Mesendoderm (in vitro differentiated cells): ENCODE results near the gene DPEP2NB.
A peak's percentile ranks its signal among the peaks of the same experiment; 100 is the strongest.

Source experiments
- DNase-seq: peaks from one replicate; pipeline ENCODE4 v3.0.0; 2013
- H2AK5ac ChIP-seq: 2 replicates; pipeline ENCODE4 v1.6.1; 2013; ENCODE audit warnings: low read length, inconsistent platforms
- H2BK120ac ChIP-seq: 2 replicates; pipeline ENCODE4 v1.6.1; 2013; ENCODE audit warnings: low read depth, mild to moderate bottlenecking, low read length, moderate library complexity, mixed read lengths
- H2BK15ac ChIP-seq: replicated peaks from 2 replicates; pipeline ENCODE4 v1.6.1; 2013; ENCODE audit warnings: low read depth, mild to moderate bottlenecking, moderate library complexity
- H2BK5ac ChIP-seq: 2 replicates; pipeline ENCODE4 v1.6.1; 2013; ENCODE audit warnings: low read length, inconsistent platforms
- H3K18ac ChIP-seq: 2 replicates; pipeline ENCODE4 v1.6.1; 2013; ENCODE audit warnings: mild to moderate bottlenecking, low read length, mixed read lengths
- H3K23ac ChIP-seq: one replicate; pipeline ENCODE4 v1.6.1; 2013; ENCODE audit warnings: low read length
- H3K27ac ChIP-seq: 2 replicates; pipeline ENCODE4 v1.5.1; 2013; ENCODE audit warnings: low read depth, mild to moderate bottlenecking, inconsistent platforms, low read length, moderate library complexity
- H3K27me3 ChIP-seq: 2 replicates; pipeline ENCODE4 v1.6.1; 2013; ENCODE audit warnings: low read length, control low read depth, mild to moderate bottlenecking, inconsistent platforms; ENCODE audit not compliant: insufficient read depth, poor library complexity
- H3K36me3 ChIP-seq: 2 replicates; pipeline ENCODE4 v1.6.1; 2013; ENCODE audit warnings: low read length, inconsistent platforms; ENCODE audit not compliant: control insufficient read depth, insufficient read depth
- H3K4ac ChIP-seq: one replicate; pipeline ENCODE4 v1.6.1; 2013; ENCODE audit warnings: low read depth, mild to moderate bottlenecking, low read length, moderate library complexity
- H3K4me1 ChIP-seq: 2 replicates; pipeline ENCODE4 v1.6.1; 2013; ENCODE audit warnings: low read depth, low read length, inconsistent platforms; ENCODE audit not compliant: control insufficient read depth
- H3K4me2 ChIP-seq: 2 replicates; pipeline ENCODE4 v1.6.1; 2013; ENCODE audit warnings: low read length
- H3K4me3 ChIP-seq: 2 replicates; pipeline ENCODE4 v1.5.1; 2013; ENCODE audit warnings: mild to moderate bottlenecking, low read length
- H3K56ac ChIP-seq: one replicate; pipeline ENCODE4 v1.6.1; 2013; ENCODE audit warnings: low read length
- H3K79me1 ChIP-seq: 2 replicates; pipeline ENCODE4 v1.6.1; 2013; ENCODE audit warnings: low read length, inconsistent platforms
- H3K79me2 ChIP-seq: 2 replicates; pipeline ENCODE4 v1.6.1; 2013; ENCODE audit warnings: mild to moderate bottlenecking, low read length; ENCODE audit not compliant: control insufficient read depth, insufficient read depth
- H3K9ac ChIP-seq: 2 replicates; pipeline ENCODE4 v1.6.1; 2013; ENCODE audit warnings: low read length, inconsistent platforms
- H4K5ac ChIP-seq: one replicate; pipeline ENCODE4 v1.6.1; 2013; ENCODE audit warnings: low read length
- H4K8ac ChIP-seq: one replicate; pipeline ENCODE4 v1.6.1; 2013; ENCODE audit warnings: low read depth, mild to moderate bottlenecking, control low read depth, low read length, moderate library complexity
- WGBS: extraction: QIAGEN DNeasy Blood & Tissue Kit; methylation state at CpG from one replicate; pipeline ENCODE4 v1.1.7; 2013; ENCODE audit warnings: low lambda C conversion rate, missing lambda C conversion rate; ENCODE audit not compliant: insufficient coverage; ENCODE audit errors: extremely low coverage; 5-methylcytosine and 5-hydroxymethylcytosine counted together

Gene DPEP2NB

DNA sequence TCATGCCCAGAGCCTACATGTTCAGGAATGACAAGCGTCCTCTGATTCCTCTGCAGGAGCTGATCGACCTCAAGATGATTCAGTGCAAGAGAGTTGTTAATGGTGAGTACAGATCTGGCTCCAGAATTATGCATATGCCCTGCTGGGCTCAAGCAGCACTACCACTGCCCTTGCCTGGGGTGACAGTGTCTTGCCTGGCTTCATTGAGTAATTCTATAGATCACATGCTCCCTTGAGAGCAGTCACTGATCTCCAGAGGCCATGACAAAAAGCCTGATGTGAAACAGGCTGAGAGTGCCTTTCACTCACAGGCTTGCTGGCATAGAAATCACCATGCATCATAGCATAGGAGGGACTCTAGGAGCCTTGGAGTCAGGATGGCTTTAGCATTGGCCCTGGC, 33.7 kb upstream of the DPEP2NB start:
- Histone ChIP-seq H3K56ac (no peak overlapping the region), H2BK5ac (no peak overlapping the region), H3K9ac (no peak overlapping the region), H4K5ac (no peak overlapping the region), H2BK120ac (no peak overlapping the region), H3K18ac (no peak overlapping the region), H3K36me3 (peaks cover 3% of the 10 kb centered on the region), H3K4me2 (no peak overlapping the region), H3K27me3 (no peaks in the 10 kb centered on the region), H4K8ac (no peak overlapping the region), H3K79me1 (no peaks in the 10 kb centered on the region), H3K4ac (no peak overlapping the region), H2BK15ac (no peak overlapping the region), H3K23ac (no peak overlapping the region), H3K27ac (no peak overlapping the region), H2AK5ac (no peak overlapping the region), H3K4me3 (no peak overlapping the region), H3K79me2 (no peaks in the 10 kb centered on the region), H3K4me1 (no peaks in the 10 kb centered on the region)
- no CpG with 5 or more reads among the region's 2 CpGs for WGBS
- DNase-seq = no peak

DNA sequence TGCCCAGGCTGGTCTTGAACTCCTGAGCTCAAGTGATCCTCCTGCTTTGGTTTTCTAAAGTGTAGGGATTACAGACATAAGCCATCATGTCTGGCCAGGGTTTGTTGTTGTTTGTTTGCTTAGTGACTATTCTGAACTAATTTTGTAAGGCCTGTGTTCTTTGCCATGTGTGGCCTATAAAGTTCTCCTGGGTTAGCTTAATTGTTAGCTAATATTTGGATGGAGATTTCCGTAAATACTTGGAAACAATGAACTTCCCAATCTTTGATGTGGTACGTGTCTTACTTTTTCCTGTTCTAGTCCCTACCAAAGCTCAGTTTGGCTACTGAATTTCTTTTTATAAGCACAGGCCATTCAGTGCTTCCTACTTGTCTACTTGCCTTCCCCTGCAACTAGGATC, 32.3 kb upstream of the DPEP2NB start:
- Histone ChIP-seq H3K4me3 (no peak overlapping the region), H3K56ac (no peak overlapping the region), H3K23ac (no peak overlapping the region), H2BK5ac (no peak overlapping the region), H3K4me2 (no peak overlapping the region), H2BK120ac (no peak overlapping the region), H4K5ac (no peak overlapping the region), H3K79me1 (no peaks in the 10 kb centered on the region), H2AK5ac (no peak overlapping the region), H4K8ac (no peak overlapping the region), H3K27ac (no peak overlapping the region), H3K27me3 (no peaks in the 10 kb centered on the region), H2BK15ac (no peak overlapping the region), H3K4ac (no peak overlapping the region), H3K9ac (no peak overlapping the region), H3K36me3 (no peaks in the 10 kb centered on the region), H3K18ac (no peak overlapping the region), H3K4me1 (no peaks in the 10 kb centered on the region), H3K79me2 (no peaks in the 10 kb centered on the region)
- WGBS = no CpG with 5 or more reads among the region's 2 CpGs
- DNase-seq = no peak

DNA sequence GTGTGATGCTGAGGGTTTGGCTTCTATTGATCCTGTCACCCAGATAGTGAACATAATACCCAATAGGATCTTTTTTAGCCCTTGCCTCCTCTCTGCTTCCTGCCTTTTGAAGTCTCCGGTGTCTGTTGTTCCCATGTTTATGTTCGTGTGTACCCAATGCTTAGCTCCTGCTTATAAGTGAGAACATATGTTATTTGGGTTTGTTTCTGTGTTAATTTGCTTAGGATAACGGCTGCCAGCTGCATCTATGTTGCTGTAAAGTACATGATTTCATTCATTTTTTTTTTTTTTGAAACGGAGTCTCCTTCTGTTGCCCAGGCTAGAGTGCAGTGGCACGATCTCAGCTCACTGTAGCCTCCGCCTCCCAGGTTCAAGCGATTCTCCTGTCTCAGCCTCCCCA, 30.4 kb upstream of the DPEP2NB start:
- H3K79me2 ChIP-seq = no peaks in the 10 kb centered on the region
- H3K18ac ChIP-seq = no peak overlapping the region
- no peak overlapping the region for H3K4me3 ChIP-seq
- H2AK5ac ChIP-seq = no peak overlapping the region
- no peak overlapping the region for H2BK5ac ChIP-seq
- no peak overlapping the region for H3K23ac ChIP-seq
- no peak overlapping the region for H3K56ac ChIP-seq
- no peak overlapping the region for H4K8ac ChIP-seq
- no peak overlapping the region for H3K4ac ChIP-seq
- no peak overlapping the region for H2BK15ac ChIP-seq
- H4K5ac ChIP-seq = no peak overlapping the region
- H3K27me3 ChIP-seq = no peaks in the 10 kb centered on the region
- no peak overlapping the region for H3K4me2 ChIP-seq
- no peaks in the 10 kb centered on the region for H3K79me1 ChIP-seq
- no peaks in the 10 kb centered on the region for H3K4me1 ChIP-seq
- DNase-seq = no peak
- no peak overlapping the region for H2BK120ac ChIP-seq
- H3K27ac ChIP-seq = no peak overlapping the region
- no peaks in the 10 kb centered on the region for H3K36me3 ChIP-seq
- H3K9ac ChIP-seq = no peak overlapping the region
- no CpG with 5 or more reads among the region's 7 CpGs for WGBS

GRCh38 chr16:68041783-68042182, 26.1 kb upstream of the DPEP2NB start:
- H3K27ac ChIP-seq = no peak overlapping the region
- no peak overlapping the region for H3K4ac ChIP-seq
- no peak overlapping the region for H3K18ac ChIP-seq
- no peaks in the 10 kb centered on the region for H3K79me1 ChIP-seq
- no peak overlapping the region for H2BK15ac ChIP-seq
- H3K27me3 ChIP-seq = no peaks in the 10 kb centered on the region
- no peak overlapping the region for H4K8ac ChIP-seq
- H3K79me2 ChIP-seq = no peaks in the 10 kb centered on the region
- no peak overlapping the region for H3K23ac ChIP-seq
- no peak overlapping the region for H3K56ac ChIP-seq
- no peak for DNase-seq
- H2AK5ac ChIP-seq = no peak overlapping the region
- no peak overlapping the region for H2BK120ac ChIP-seq
- H3K4me3 ChIP-seq = no peak overlapping the region
- H3K9ac ChIP-seq = no peak overlapping the region
- no peak overlapping the region for H2BK5ac ChIP-seq
- no peaks in the 10 kb centered on the region for H3K36me3 ChIP-seq
- no peaks in the 10 kb centered on the region for H3K4me1 ChIP-seq
- H4K5ac ChIP-seq = no peak overlapping the region
- WGBS = no CpG with 5 or more reads among the region's 2 CpGs
- H3K4me2 ChIP-seq = no peak overlapping the region

DNA sequence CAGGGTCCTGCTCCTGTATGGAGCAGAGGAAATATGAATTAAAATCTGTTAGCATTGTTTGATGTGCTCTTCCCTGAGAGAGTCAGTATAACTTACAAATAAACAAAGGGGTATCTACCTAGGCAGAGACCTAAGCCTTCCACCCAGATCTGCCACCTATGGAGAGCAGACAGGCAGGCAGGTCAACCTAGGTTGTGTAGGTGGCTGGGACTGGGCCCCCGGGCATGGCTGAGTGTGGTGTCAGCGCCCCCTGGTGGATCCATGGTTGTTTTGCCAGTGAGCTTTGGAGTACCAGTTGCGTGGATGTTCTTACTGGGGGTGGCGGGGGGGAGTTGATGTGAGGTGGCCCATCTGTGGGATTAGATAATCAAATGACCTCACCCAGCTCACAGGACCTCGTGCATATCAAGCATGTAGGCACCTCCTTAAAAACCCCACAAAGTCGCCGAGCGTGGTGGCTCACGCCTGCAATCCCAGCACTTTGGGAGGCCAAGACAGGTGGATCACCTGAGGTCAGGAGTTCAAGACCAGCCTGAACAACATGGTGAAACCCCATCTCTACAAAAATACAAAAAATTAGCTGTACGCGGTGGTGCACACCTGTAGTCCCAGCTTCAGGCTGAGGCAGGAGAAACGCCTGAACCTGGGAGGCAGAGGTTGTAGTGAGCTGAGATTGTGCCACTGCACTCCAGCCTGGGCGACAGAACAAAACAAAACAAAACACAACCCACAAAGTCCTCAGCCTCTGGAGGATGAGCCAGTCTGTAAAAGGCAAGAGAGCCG, 25.0 kb upstream of the DPEP2NB start:
- H4K5ac ChIP-seq = no peak overlapping the region
- H3K36me3 ChIP-seq = no peaks in the 10 kb centered on the region
- H3K23ac ChIP-seq = no peak overlapping the region
- no peak overlapping the region for H3K18ac ChIP-seq
- no peak overlapping the region for H2AK5ac ChIP-seq
- no peaks in the 10 kb centered on the region for H3K79me1 ChIP-seq
- no peak overlapping the region for H3K9ac ChIP-seq
- no peak overlapping the region for H3K27ac ChIP-seq
- no peaks in the 10 kb centered on the region for H3K79me2 ChIP-seq
- no peak overlapping the region for H2BK5ac ChIP-seq
- H3K4me2 ChIP-seq = no peak overlapping the region
- peak; percentile 90 for DNase-seq
- H3K4ac ChIP-seq = no peak overlapping the region
- H2BK15ac ChIP-seq = no peak overlapping the region
- H4K8ac ChIP-seq = no peak overlapping the region
- no peaks in the 10 kb centered on the region for H3K27me3 ChIP-seq
- WGBS = no CpG with 5 or more reads among the region's 14 CpGs
- H3K56ac ChIP-seq = no peak overlapping the region
- no peak overlapping the region for H2BK120ac ChIP-seq
- H3K4me1 ChIP-seq = no peaks in the 10 kb centered on the region
- H3K4me3 ChIP-seq = no peak overlapping the region
